B cell (primary cell): ENCODE results near the gene GOLT1B. TPM values are rescaled to one million over a fixed set of nuclear protein-coding genes. Genes with fewer than 3 reads are reported as not detected.
"Not testable (repeated sequence)": the region's sequence is repeated elsewhere in the genome, so short reads cannot be mapped to it uniquely, and the experiment has no call there.

ENCODE experiments used
- ATAC-seq: fragments of 200-7000 bp; cut with Tn5 transposase; one replicate; pipeline ENCODE4 v1.10.0; 2021; ENCODE audit warnings: low read depth, mild to moderate bottlenecking, moderate number of reproducible peaks, moderate library complexity
- CTCF ChIA-PET: fragments of 350-600 bp; sonication (Branson Sonifier 250); formaldehyde crosslinking; loops from one replicate; lab custom pipeline; 2021; ENCODE audit warnings: antibody characterized with exemption, inconsistent platforms; lab: Charles Lee
- POLR2A ChIA-PET: fragments of 350-600 bp; sonication (Branson Sonifier 250); formaldehyde crosslinking; loops from one replicate; lab custom pipeline; 2021; ENCODE audit warnings: antibody characterized with exemption; lab: Charles Lee
- DNase-seq: peaks from one replicate; pipeline ENCODE4 v3.0.0; 2013
- H2AFZ ChIP-seq: 2 replicates; pipeline ENCODE4 v1.6.1; 2012; ENCODE audit warnings: mild to moderate bottlenecking, low read depth, low read length; ENCODE audit not compliant: insufficient read depth, poor library complexity, severe bottlenecking
- H3K27ac ChIP-seq, 2 donors: 1 replicate in 1 of 2; 2 replicates in 1 of 2; pipeline ENCODE4 v1.5.1; 2012 to 2013; ENCODE audit warnings: low read length in 2 of 2, mild to moderate bottlenecking in 2 of 2, moderate library complexity in 1 of 2
- H3K27me3 ChIP-seq, 4 experiments: fragments of 200-600 bp in 1 of 4; sonication (generic) in 1 of 4; replicated peaks in 1 of 4; 1 replicate in 2 of 4; 2 replicates in 2 of 4; pipeline versions ENCODE4 v1.6.1 to v1.7.0; 2013 to 2016; ENCODE audit warnings: low read length in 3 of 4, mild to moderate bottlenecking in 2 of 4, mixed read lengths in 1 of 4, moderate library complexity in 1 of 4; ENCODE audit not compliant: insufficient read depth in 4 of 4, control insufficient read depth in 3 of 4; ENCODE audit errors: control extremely low read depth in 1 of 4
- H3K36me3 ChIP-seq, 2 experiments: replicated peaks in 1 of 2; 1 replicate in 1 of 2; 2 replicates in 1 of 2; pipeline versions ENCODE4 v1.6.1 to v1.7.1; 2013; ENCODE audit warnings: low read length in 1 of 2; ENCODE audit not compliant: insufficient read depth in 2 of 2, control insufficient read depth in 1 of 2; ENCODE audit errors: control extremely low read depth in 1 of 2, extremely low read depth in 1 of 2
- H3K4me1 ChIP-seq, 2 donors: fragments of 200-600 bp in 1 of 2; sonication (generic) in 1 of 2; 1 replicate in 1 of 2; 2 replicates in 1 of 2; pipeline versions ENCODE4 v1.5.1 to v1.6.1; 2013 to 2017; ENCODE audit warnings: low read length in 2 of 2; ENCODE audit not compliant: control insufficient read depth in 2 of 2, insufficient read depth in 2 of 2
- H3K4me2 ChIP-seq: replicated peaks from 2 replicates; pipeline ENCODE3; 2012; ENCODE audit warnings: mild to moderate bottlenecking, low read depth, low read length; ENCODE audit not compliant: poor library complexity, severe bottlenecking
- H3K4me3 ChIP-seq, 5 experiments: fragments of 200-600 bp in 1 of 5; sonication (generic) in 1 of 5; 1 replicate in 3 of 5; 2 replicates in 2 of 5; pipeline versions ENCODE4 v1.5.1 to v1.7.0; 2011 to 2016; ENCODE audit warnings: low read length in 4 of 5, mild to moderate bottlenecking in 4 of 5, low read depth in 2 of 5, control low read depth in 1 of 5, moderate library complexity in 1 of 5; ENCODE audit not compliant: insufficient read depth in 1 of 5; ENCODE audit errors: control extremely low read depth in 1 of 5, extremely low read depth in 1 of 5
- H3K79me2 ChIP-seq: fragments of 200-600 bp; sonication (generic); one replicate; pipeline ENCODE4 v1.6.0; 2016; ENCODE audit warnings: low read length; ENCODE audit not compliant: control insufficient read depth, insufficient read depth
- H3K9ac ChIP-seq: fragments of 200-600 bp; sonication (generic); 2 replicates; pipeline ENCODE4 v1.6.1; 2017; ENCODE audit warnings: mild to moderate bottlenecking, low read length, moderate library complexity
- H3K9me3 ChIP-seq, 3 donors: one replicate each; pipeline versions ENCODE4 v1.6.1 to v1.7.1; 2013; ENCODE audit warnings: low read length in 2 of 3; ENCODE audit not compliant: control insufficient read depth in 2 of 3, insufficient read depth in 1 of 3; ENCODE audit errors: control extremely low read depth in 1 of 3
- H4K20me1 ChIP-seq: 2 replicates; pipeline ENCODE4 v1.6.0; 2012; ENCODE audit warnings: mild to moderate bottlenecking, low read length; ENCODE audit not compliant: insufficient read depth, control insufficient read depth, poor library complexity, severe bottlenecking
- H3K27ac Mint-ChIP-seq: one replicate; pipeline ENCODE4 v1.8.0; 2021; ENCODE audit warnings: mixed read lengths
- H3K27me3 Mint-ChIP-seq: one replicate; pipeline ENCODE4 v1.8.0; 2021; ENCODE audit warnings: mixed read lengths
- H3K4me1 Mint-ChIP-seq: one replicate; pipeline ENCODE4 v1.8.0; 2021; ENCODE audit warnings: mixed read lengths
- H3K4me3 Mint-ChIP-seq: one replicate; pipeline ENCODE4 v1.8.0; 2021; ENCODE audit warnings: mixed read lengths
- H3K9me3 Mint-ChIP-seq: one replicate; pipeline ENCODE4 v1.8.0; 2022; ENCODE audit warnings: mixed read lengths; ENCODE audit not compliant: insufficient read depth
- EZH2 ChIP-seq: IDR thresholded peaks from 2 replicates; pipeline ENCODE4 v1.6.1; 2012; ENCODE audit warnings: borderline replicate concordance, low read depth, mild to moderate bottlenecking, moderate library complexity, low read length; ENCODE audit not compliant: insufficient read depth, poor library complexity, severe bottlenecking
- WGBS: methylation state at CpG from one replicate; pipeline ENCODE4 v1.1.5; 2013; ENCODE audit warnings: missing lambda C conversion rate; ENCODE audit not compliant: insufficient coverage; 5-methylcytosine and 5-hydroxymethylcytosine counted together
- intact Hi-C: fragments of 100-400 bp; cut with micrococcal nuclease; formaldehyde crosslinking; loops from one replicate; pipeline ENCODE4 v1.10.0; 2022
- polyA plus RNA-seq: library from polyadenylated mRNA; depleted of rRNA; stranded (reverse); fragments of >200 nt; gene quantifications from 2 replicates; pipeline ENCODE4 v1.2.3, GENCODE V29; 2012
- total RNA-seq, 2 donors: library from RNA; stranded (reverse); fragments of 120-200 nt in 1 of 2; gene quantifications; 1 replicate in 1 of 2; 2 replicates in 1 of 2; pipeline versions ENCODE4 v1.2.3 to v1.2.4, GENCODE V29; 2013 to 2022
- TF ChIP-seq, protein P1 (sequence below): fragments of 200-600 bp; IDR thresholded peaks from one replicate; pipeline ENCODE4 v1.8.0; 2022; ENCODE audit warnings: antibody characterized with exemption, mild to moderate bottlenecking

The GOLT1B gene
- total and polyA plus RNA-seq, 2 donors (not counting 1 experiment from before 2014, with no cell fraction given) = 8.2 to 25.1 TPM

- intact Hi-C loops = no loop called here
- Histone ChIP-seq H4K20me1 (no peaks in the 10 kb centered on the region), H3K27ac (no peak overlapping the region), H3K27me3 (no peaks in the 10 kb centered on the region), H2AFZ (no peak overlapping the region), H3K9ac (no peak overlapping the region), H3K9me3 (no peaks in the 10 kb centered on the region), H3K36me3 (peaks cover 7 to 71% of the 10 kb centered on the region in 2 experiments), H3K4me2 (no peak overlapping the region), H3K79me2 (no peaks in the 10 kb centered on the region), H3K4me3 (no peak overlapping the region), H3K4me1 (no peaks in the 10 kb centered on the region)
- H3K4me1 Mint-ChIP-seq = no peaks in the 10 kb centered on the region
- H3K4me3 Mint-ChIP-seq = no peak overlapping the region
- ATAC-seq (no peak), DNase-seq (no peak)
- no peaks in the 10 kb centered on the region for H3K9me3 Mint-ChIP-seq
- ChIA-PET CTCF (no interaction called here), POLR2A (no interaction called here)
- no peak overlapping the region for H3K27ac Mint-ChIP-seq
- WGBS = 100% methylated on average over 1 of the region's 2 CpGs
- no peak for TF ChIP-seq EZH2
- TF ChIP-seq, protein P1, sequence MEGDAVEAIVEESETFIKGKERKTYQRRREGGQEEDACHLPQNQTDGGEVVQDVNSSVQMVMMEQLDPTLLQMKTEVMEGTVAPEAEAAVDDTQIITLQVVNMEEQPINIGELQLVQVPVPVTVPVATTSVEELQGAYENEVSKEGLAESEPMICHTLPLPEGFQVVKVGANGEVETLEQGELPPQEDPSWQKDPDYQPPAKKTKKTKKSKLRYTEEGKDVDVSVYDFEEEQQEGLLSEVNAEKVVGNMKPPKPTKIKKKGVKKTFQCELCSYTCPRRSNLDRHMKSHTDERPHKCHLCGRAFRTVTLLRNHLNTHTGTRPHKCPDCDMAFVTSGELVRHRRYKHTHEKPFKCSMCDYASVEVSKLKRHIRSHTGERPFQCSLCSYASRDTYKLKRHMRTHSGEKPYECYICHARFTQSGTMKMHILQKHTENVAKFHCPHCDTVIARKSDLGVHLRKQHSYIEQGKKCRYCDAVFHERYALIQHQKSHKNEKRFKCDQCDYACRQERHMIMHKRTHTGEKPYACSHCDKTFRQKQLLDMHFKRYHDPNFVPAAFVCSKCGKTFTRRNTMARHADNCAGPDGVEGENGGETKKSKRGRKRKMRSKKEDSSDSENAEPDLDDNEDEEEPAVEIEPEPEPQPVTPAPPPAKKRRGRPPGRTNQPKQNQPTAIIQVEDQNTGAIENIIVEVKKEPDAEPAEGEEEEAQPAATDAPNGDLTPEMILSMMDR = no peak
- no peaks in the 10 kb centered on the region for H3K27me3 Mint-ChIP-seq
These were observed 42.1 kb upstream of the GOLT1B start for GRCh38 chr12:21459474-21459873.

DNA sequence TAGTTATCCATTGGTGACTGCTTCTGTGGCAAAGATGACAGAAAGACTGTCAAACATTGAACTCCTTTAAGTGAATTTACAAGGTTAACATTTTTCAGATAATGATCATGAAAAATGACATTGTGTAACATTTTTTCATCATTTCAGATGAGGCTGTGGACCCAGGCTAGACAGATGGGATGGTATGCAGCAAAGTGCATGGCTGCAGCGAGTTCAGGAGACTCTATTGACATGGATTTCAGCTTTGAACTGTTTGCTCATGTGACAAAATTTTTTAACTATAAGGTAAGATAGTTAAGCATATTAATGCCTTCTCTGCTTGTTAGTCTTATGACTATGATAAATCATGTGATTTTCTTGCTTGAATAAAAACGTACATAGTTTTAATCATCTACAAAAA, 34.3 kb upstream of the GOLT1B start:
- H3K27me3 Mint-ChIP-seq, intact Hi-C loops, H3K9ac ChIP-seq, ATAC-seq, H3K27ac Mint-ChIP-seq, CTCF ChIA-PET, H3K4me2 ChIP-seq, H3K4me1 ChIP-seq, H2AFZ ChIP-seq, H3K4me1 Mint-ChIP-seq, H3K4me3 Mint-ChIP-seq, H3K27me3 ChIP-seq, H4K20me1 ChIP-seq, H3K79me2 ChIP-seq, H3K4me3 ChIP-seq, H3K9me3 Mint-ChIP-seq, H3K9me3 ChIP-seq, H3K27ac ChIP-seq, DNase-seq, POLR2A ChIA-PET: not testable (repeated sequence)
- H3K36me3 ChIP-seq = peaks cover 2 to 44% of the 10 kb centered on the region in 2 experiments
- no CpG with 5 or more reads among the region's 2 CpGs for WGBS
